OCI-LY1 (cell line): ENCODE measurements around the gene VSX2.

Experiments
- H2AFZ ChIP-seq: fragments of 200-600 bp; sonication (generic), shearing (Covaris generic); 2 replicates; pipeline ENCODE4 v1.6.0; 2014; ENCODE audit warnings: antibody characterized with exemption, mild to moderate bottlenecking, low read length
- H3F3A ChIP-seq: fragments of 200-600 bp; sonication (generic), shearing (Covaris generic); 2 replicates; pipeline ENCODE4 v1.6.0; 2014; ENCODE audit warnings: mild to moderate bottlenecking, antibody characterized with exemption, low read length, moderate library complexity; ENCODE audit not compliant: insufficient read depth
- H3K27ac ChIP-seq: fragments of 200-600 bp; sonication (generic); 2 replicates; pipeline ENCODE4 v1.5.1; 2014; ENCODE audit warnings: low read length, mixed run types, mild to moderate bottlenecking, low read depth; ENCODE audit not compliant: poor library complexity, severe bottlenecking
- H3K27me3 ChIP-seq: fragments of 200-600 bp; sonication (generic); 2 replicates; pipeline ENCODE4 v1.6.0; 2014; ENCODE audit warnings: antibody characterized with exemption, mild to moderate bottlenecking, low read length, moderate library complexity; ENCODE audit not compliant: insufficient read depth
- H3K36me3 ChIP-seq: fragments of 200-600 bp; sonication (generic); 2 replicates; pipeline ENCODE4 v1.6.1; 2014; ENCODE audit warnings: mild to moderate bottlenecking, antibody characterized with exemption, low read length, moderate library complexity, mixed read lengths; ENCODE audit not compliant: insufficient read depth
- H3K4me1 ChIP-seq: fragments of 200-600 bp; sonication (generic); 2 replicates; pipeline ENCODE4 v1.5.1; 2014; ENCODE audit warnings: mild to moderate bottlenecking, low read length, moderate library complexity; ENCODE audit not compliant: insufficient read depth, severe bottlenecking
- H3K4me2 ChIP-seq: fragments of 200-600 bp; sonication (generic), shearing (Covaris generic); 2 replicates; pipeline ENCODE4 v1.6.1; 2014; ENCODE audit warnings: low read length
- H3K4me3 ChIP-seq: fragments of 200-600 bp; sonication (generic); 2 replicates; pipeline ENCODE4 v1.5.1; 2014; ENCODE audit warnings: low read length, low read depth, mild to moderate bottlenecking, mixed read lengths; ENCODE audit not compliant: poor library complexity, severe bottlenecking
- H3K79me2 ChIP-seq: fragments of 200-600 bp; shearing (Covaris generic); 2 replicates; pipeline ENCODE4 v1.6.1; 2016; ENCODE audit warnings: mixed run types, low read length, mixed read lengths; ENCODE audit not compliant: insufficient read depth
- H3K9ac ChIP-seq: fragments of 200-600 bp; sonication (generic), shearing (Covaris generic); 2 replicates; pipeline ENCODE4 v1.6.1; 2014; ENCODE audit warnings: mild to moderate bottlenecking, low read length, mixed read lengths
- H3K9me2 ChIP-seq: fragments of 200-600 bp; sonication (generic), shearing (Covaris generic); 2 replicates; pipeline ENCODE4 v1.6.1; 2014; ENCODE audit warnings: low read depth, mild to moderate bottlenecking, low read length, mixed read lengths
- H3K9me3 ChIP-seq: fragments of 200-600 bp; shearing (Covaris generic); 2 replicates; pipeline ENCODE4 v1.6.1; 2014; ENCODE audit warnings: low read length, mixed read lengths
- H4K20me1 ChIP-seq: fragments of 200-600 bp; sonication (generic), shearing (Covaris generic); 2 replicates; pipeline ENCODE4 v1.6.0; 2016; ENCODE audit warnings: mild to moderate bottlenecking, low read length; ENCODE audit not compliant: insufficient read depth
- CTCF ChIP-seq: fragments of 200-600 bp; sonication (generic), shearing (Covaris generic); IDR thresholded peaks from 2 replicates; pipeline ENCODE4 v1.5.1; 2017; ENCODE audit warnings: mild to moderate bottlenecking, antibody characterized with exemption, low read length, moderate library complexity, mixed read lengths
- EZH2 ChIP-seq: fragments of 200-600 bp; sonication (generic), shearing (Covaris generic); IDR thresholded peaks from 2 replicates; pipeline ENCODE4 v1.8.0; 2017; ENCODE audit warnings: borderline replicate concordance, mixed run types, mild to moderate bottlenecking, antibody characterized with exemption, low read length, moderate library complexity, mixed read lengths

The VSX2 gene

GRCh38 chr14:74237441-74237840 lies 1.8 kb upstream of the VSX2 start:
- H2AFZ ChIP-seq: no peak overlapping the region
- no peaks in the 10 kb centered on the region for H3F3A ChIP-seq
- H3K79me2 ChIP-seq: no peaks in the 10 kb centered on the region
- H3K27me3 ChIP-seq: no peaks in the 10 kb centered on the region; the same call in none of the 2 replicates
- H3K4me3 ChIP-seq: no peak overlapping the region
- no peaks in the 10 kb centered on the region for H3K9me3 ChIP-seq
- H3K36me3 ChIP-seq: no peaks in the 10 kb centered on the region; the same call in 1 of the 2 replicates
- H3K9me2 ChIP-seq: no peaks in the 10 kb centered on the region
- H3K9ac ChIP-seq: no peak overlapping the region
- no peaks in the 10 kb centered on the region for H3K4me1 ChIP-seq
- H3K27ac ChIP-seq: no peak overlapping the region
- TF ChIP-seq CTCF: no peak
- TF ChIP-seq EZH2: no peak
- no peaks in the 10 kb centered on the region for H4K20me1 ChIP-seq
- no peak overlapping the region for H3K4me2 ChIP-seq

GRCh38 chr14:74239848-74240793 lies 872 bp downstream of the VSX2 start:
- Histone ChIP-seq H3K4me1 (no peaks in the 10 kb centered on the region), H3K4me3 (no peak overlapping the region), H3K36me3 (no peaks in the 10 kb centered on the region), H4K20me1 (no peaks in the 10 kb centered on the region), H3K79me2 (no peaks in the 10 kb centered on the region), H3K27ac (no peak overlapping the region), H3K4me2 (no peak overlapping the region), H3F3A (no peaks in the 10 kb centered on the region), H3K9me3 (no peaks in the 10 kb centered on the region), H3K27me3 (no peaks in the 10 kb centered on the region; the same call in 1 of the 2 replicates), H3K9ac (no peak overlapping the region), H3K9me2 (no peaks in the 10 kb centered on the region), H2AFZ (no peak overlapping the region)
- TF ChIP-seq EZH2 (no peak), CTCF (no peak)

GRCh38 chr14:74240794-74241651 lies 1.8 kb downstream of the VSX2 start:
- no peak overlapping the region for H3K4me2 ChIP-seq
- no peaks in the 10 kb centered on the region for H3K9me3 ChIP-seq
- no peaks in the 10 kb centered on the region for H3F3A ChIP-seq
- no peak overlapping the region for H3K27ac ChIP-seq
- no peaks in the 10 kb centered on the region for H3K36me3 ChIP-seq
- no peak overlapping the region for H3K4me3 ChIP-seq
- H3K9ac ChIP-seq: no peak overlapping the region
- no peaks in the 10 kb centered on the region for H3K9me2 ChIP-seq
- no peak for TF ChIP-seq EZH2
- no peak for TF ChIP-seq CTCF
- no peaks in the 10 kb centered on the region for H3K4me1 ChIP-seq
- H2AFZ ChIP-seq: no peak overlapping the region
- H3K79me2 ChIP-seq: no peaks in the 10 kb centered on the region
- H3K27me3 ChIP-seq: no peaks in the 10 kb centered on the region; the same call in 1 of the 2 replicates
- H4K20me1 ChIP-seq: no peaks in the 10 kb centered on the region
